HepG2 (cell line): Measurements from ENCODE around the gene AATF.

Experiments used
- POLR2AphosphoS5 ChIP-seq: IDR thresholded peaks from 2 replicates; pipeline ENCODE4 v1.6.1; 2012; ENCODE audit warnings: low read depth, low read length
- SNAPC2 ChIP-seq: sonication (generic); formaldehyde crosslinking; IDR thresholded peaks from 2 replicates; pipeline ENCODE4 v1.8.1; 2022; ENCODE audit warnings: mild to moderate bottlenecking, missing genetic modification reagents
- USF2 ChIP-seq, 2 experiments: sonication (generic) in 1 of 2; formaldehyde crosslinking in 1 of 2; IDR thresholded peaks; 2 replicates each; pipeline versions ENCODE4 v1.5.1 to v1.6.1; 2011 to 2020; ENCODE audit warnings: borderline replicate concordance in 1 of 2, low read depth in 1 of 2, low read length in 1 of 2, mild to moderate bottlenecking in 1 of 2, missing genetic modification reagents in 1 of 2, moderate library complexity in 1 of 2
- ZNF598 ChIP-seq: sonication (generic); formaldehyde crosslinking; IDR thresholded peaks from 2 replicates; pipeline ENCODE4 v1.5.1; 2020; ENCODE audit warnings: mild to moderate bottlenecking, missing genetic modification reagents, borderline replicate concordance
- ZNF703 ChIP-seq: sonication (generic); formaldehyde crosslinking; IDR thresholded peaks from 2 replicates; pipeline ENCODE4 v1.5.1; 2020; ENCODE audit warnings: missing genetic modification reagents, mild to moderate bottlenecking, moderate library complexity, borderline replicate concordance
- TF ChIP-seq, protein P1 (sequence below), 2 experiments: IDR thresholded peaks; 2 replicates each; pipeline ENCODE4 v1.6.1; 2011 to 2012; ENCODE audit warnings: low read length in 2 of 2, borderline replicate concordance in 1 of 2, low read depth in 1 of 2, mild to moderate bottlenecking in 1 of 2, moderate library complexity in 1 of 2

- TF ChIP-seq ZNF703 (CRISPR knock-in tag) (no peak), ZNF598 (CRISPR knock-in tag) (no peak), SNAPC2 (CRISPR knock-in tag) (no peak), POLR2AphosphoS5 (no peak), USF2 (IDR thresholded peaks at IDR 0.05; ENCODE audit: low read depth, low read length) (no peak), USF2 (CRISPR knock-in tag; IDR thresholded peaks at IDR 0.05; ENCODE audit: borderline replicate concordance) (no peak)
- TF ChIP-seq, protein P1, sequence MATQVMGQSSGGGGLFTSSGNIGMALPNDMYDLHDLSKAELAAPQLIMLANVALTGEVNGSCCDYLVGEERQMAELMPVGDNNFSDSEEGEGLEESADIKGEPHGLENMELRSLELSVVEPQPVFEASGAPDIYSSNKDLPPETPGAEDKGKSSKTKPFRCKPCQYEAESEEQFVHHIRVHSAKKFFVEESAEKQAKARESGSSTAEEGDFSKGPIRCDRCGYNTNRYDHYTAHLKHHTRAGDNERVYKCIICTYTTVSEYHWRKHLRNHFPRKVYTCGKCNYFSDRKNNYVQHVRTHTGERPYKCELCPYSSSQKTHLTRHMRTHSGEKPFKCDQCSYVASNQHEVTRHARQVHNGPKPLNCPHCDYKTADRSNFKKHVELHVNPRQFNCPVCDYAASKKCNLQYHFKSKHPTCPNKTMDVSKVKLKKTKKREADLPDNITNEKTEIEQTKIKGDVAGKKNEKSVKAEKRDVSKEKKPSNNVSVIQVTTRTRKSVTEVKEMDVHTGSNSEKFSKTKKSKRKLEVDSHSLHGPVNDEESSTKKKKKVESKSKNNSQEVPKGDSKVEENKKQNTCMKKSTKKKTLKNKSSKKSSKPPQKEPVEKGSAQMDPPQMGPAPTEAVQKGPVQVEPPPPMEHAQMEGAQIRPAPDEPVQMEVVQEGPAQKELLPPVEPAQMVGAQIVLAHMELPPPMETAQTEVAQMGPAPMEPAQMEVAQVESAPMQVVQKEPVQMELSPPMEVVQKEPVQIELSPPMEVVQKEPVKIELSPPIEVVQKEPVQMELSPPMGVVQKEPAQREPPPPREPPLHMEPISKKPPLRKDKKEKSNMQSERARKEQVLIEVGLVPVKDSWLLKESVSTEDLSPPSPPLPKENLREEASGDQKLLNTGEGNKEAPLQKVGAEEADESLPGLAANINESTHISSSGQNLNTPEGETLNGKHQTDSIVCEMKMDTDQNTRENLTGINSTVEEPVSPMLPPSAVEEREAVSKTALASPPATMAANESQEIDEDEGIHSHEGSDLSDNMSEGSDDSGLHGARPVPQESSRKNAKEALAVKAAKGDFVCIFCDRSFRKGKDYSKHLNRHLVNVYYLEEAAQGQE (IDR thresholded peaks at IDR 0.05; ENCODE audit: borderline replicate concordance in 1 of 2, low read depth in 1 of 2, low read length in 2 of 2) = no peak
Observed at GRCh38 chr17:36989173-36989572, 40.4 kb downstream of the AATF start.
